ENCODE results near the gene VSIG4.

The VSIG4 gene

GRCh38 chrX:66009231-66009845, 30.5 kb downstream of the VSIG4 start:
- DNase-seq: no peak
- Histone ChIP-seq H3K27me3 (replicated peaks; ENCODE audit: control insufficient read depth, insufficient read depth, low read length, poor library complexity, severe bottlenecking) (no peaks in the 10 kb centered on the region), H3K36me3 (ENCODE audit: control insufficient read depth, insufficient read depth, low read length) (no peaks in the 10 kb centered on the region), H3K4me3 (ENCODE audit: insufficient read depth, low read depth, low read length, poor library complexity, severe bottlenecking) (no peak overlapping the region), H3K4me1 (ENCODE audit: control insufficient read depth, insufficient read depth, low read length, poor library complexity, severe bottlenecking) (peaks cover 33% of the 10 kb centered on the region), H3K27ac (ENCODE audit: insufficient read depth, low read length, poor library complexity, severe bottlenecking) (no peak overlapping the region), H3K9me3 (ENCODE audit: control insufficient read depth, low read length) (no peaks in the 10 kb centered on the region)

GRCh38 chrX:66008328-66008970, 31.4 kb downstream of the VSIG4 start:
- Histone ChIP-seq H3K4me1 (ENCODE audit: control insufficient read depth, insufficient read depth, low read length, poor library complexity, severe bottlenecking) (peaks cover 34% of the 10 kb centered on the region), H3K4me3 (ENCODE audit: insufficient read depth, low read depth, low read length, poor library complexity, severe bottlenecking) (no peak overlapping the region), H3K27ac (ENCODE audit: insufficient read depth, low read length, poor library complexity, severe bottlenecking) (no peak overlapping the region), H3K27me3 (replicated peaks; ENCODE audit: control insufficient read depth, insufficient read depth, low read length, poor library complexity, severe bottlenecking) (no peaks in the 10 kb centered on the region), H3K36me3 (ENCODE audit: control insufficient read depth, insufficient read depth, low read length) (no peaks in the 10 kb centered on the region), H3K9me3 (ENCODE audit: control insufficient read depth, low read length) (no peaks in the 10 kb centered on the region)
- no peak for DNase-seq

GRCh38 chrX:66007851-66008250, 32.0 kb downstream of the VSIG4 start:
- H3K9me3 ChIP-seq (ENCODE audit: control insufficient read depth, low read length): no peaks in the 10 kb centered on the region
- no peak overlapping the region for H3K27ac ChIP-seq (ENCODE audit: insufficient read depth, low read length, poor library complexity, severe bottlenecking)
- H3K36me3 ChIP-seq (ENCODE audit: control insufficient read depth, insufficient read depth, low read length): no peaks in the 10 kb centered on the region
- H3K4me3 ChIP-seq (ENCODE audit: insufficient read depth, low read depth, low read length, poor library complexity, severe bottlenecking): no peak overlapping the region
- peaks cover 32% of the 10 kb centered on the region for H3K4me1 ChIP-seq (ENCODE audit: control insufficient read depth, insufficient read depth, low read length, poor library complexity, severe bottlenecking)
- H3K27me3 ChIP-seq (replicated peaks; ENCODE audit: control insufficient read depth, insufficient read depth, low read length, poor library complexity, severe bottlenecking): no peaks in the 10 kb centered on the region
- DNase-seq: no peak

- no peaks in the 10 kb centered on the region for H3K36me3 ChIP-seq (ENCODE audit: control insufficient read depth, insufficient read depth, low read length)
- H3K27me3 ChIP-seq (replicated peaks; ENCODE audit: control insufficient read depth, insufficient read depth, low read length, poor library complexity, severe bottlenecking): no peaks in the 10 kb centered on the region
- H3K4me1 ChIP-seq (ENCODE audit: control insufficient read depth, insufficient read depth, low read length, poor library complexity, severe bottlenecking): peaks cover 24% of the 10 kb centered on the region
- no peak overlapping the region for H3K27ac ChIP-seq (ENCODE audit: insufficient read depth, low read length, poor library complexity, severe bottlenecking)
- H3K9me3 ChIP-seq (ENCODE audit: control insufficient read depth, low read length): no peaks in the 10 kb centered on the region
- no peak overlapping the region for H3K4me3 ChIP-seq (ENCODE audit: insufficient read depth, low read depth, low read length, poor library complexity, severe bottlenecking)
- no peak for DNase-seq
Observed at GRCh38 chrX:66005830-66006449, 33.9 kb downstream of the VSIG4 start.

GRCh38 chrX:66004928-66005829, 34.7 kb downstream of the VSIG4 start:
- H3K36me3 ChIP-seq (ENCODE audit: control insufficient read depth, insufficient read depth, low read length): no peaks in the 10 kb centered on the region
- no peaks in the 10 kb centered on the region for H3K27me3 ChIP-seq (replicated peaks; ENCODE audit: control insufficient read depth, insufficient read depth, low read length, poor library complexity, severe bottlenecking)
- peaks cover 24% of the 10 kb centered on the region for H3K4me1 ChIP-seq (ENCODE audit: control insufficient read depth, insufficient read depth, low read length, poor library complexity, severe bottlenecking)
- no peak overlapping the region for H3K4me3 ChIP-seq (ENCODE audit: insufficient read depth, low read depth, low read length, poor library complexity, severe bottlenecking)
- no peak overlapping the region for H3K27ac ChIP-seq (ENCODE audit: insufficient read depth, low read length, poor library complexity, severe bottlenecking)
- no peak for DNase-seq
- H3K9me3 ChIP-seq (ENCODE audit: control insufficient read depth, low read length): no peaks in the 10 kb centered on the region

GRCh38 chrX:66002824-66003680, 36.8 kb downstream of the VSIG4 start:
- Histone ChIP-seq H3K27ac (ENCODE audit: insufficient read depth, low read length, poor library complexity, severe bottlenecking) (no peak overlapping the region), H3K9me3 (ENCODE audit: control insufficient read depth, low read length) (no peaks in the 10 kb centered on the region), H3K4me3 (ENCODE audit: insufficient read depth, low read depth, low read length, poor library complexity, severe bottlenecking) (no peak overlapping the region), H3K36me3 (ENCODE audit: control insufficient read depth, insufficient read depth, low read length) (no peaks in the 10 kb centered on the region), H3K4me1 (ENCODE audit: control insufficient read depth, insufficient read depth, low read length, poor library complexity, severe bottlenecking) (peaks cover 24% of the 10 kb centered on the region), H3K27me3 (replicated peaks; ENCODE audit: control insufficient read depth, insufficient read depth, low read length, poor library complexity, severe bottlenecking) (no peaks in the 10 kb centered on the region)
- no peak for DNase-seq

- H3K9me3 ChIP-seq (ENCODE audit: control insufficient read depth, low read length): no peaks in the 10 kb centered on the region
- H3K4me1 ChIP-seq (ENCODE audit: control insufficient read depth, insufficient read depth, low read length, poor library complexity, severe bottlenecking): peaks cover 21% of the 10 kb centered on the region
- no peak overlapping the region for H3K4me3 ChIP-seq (ENCODE audit: insufficient read depth, low read depth, low read length, poor library complexity, severe bottlenecking)
- H3K27me3 ChIP-seq (replicated peaks; ENCODE audit: control insufficient read depth, insufficient read depth, low read length, poor library complexity, severe bottlenecking): no peaks in the 10 kb centered on the region
- H3K27ac ChIP-seq (ENCODE audit: insufficient read depth, low read length, poor library complexity, severe bottlenecking): no peak overlapping the region
- DNase-seq: no peak
- no peaks in the 10 kb centered on the region for H3K36me3 ChIP-seq (ENCODE audit: control insufficient read depth, insufficient read depth, low read length)
Observed at GRCh38 chrX:66001596-66001995, 38.3 kb downstream of the VSIG4 start.

- Histone ChIP-seq H3K36me3 (ENCODE audit: control insufficient read depth, insufficient read depth, low read length) (no peaks in the 10 kb centered on the region), H3K27me3 (replicated peaks; ENCODE audit: control insufficient read depth, insufficient read depth, low read length, poor library complexity, severe bottlenecking) (no peaks in the 10 kb centered on the region), H3K4me1 (ENCODE audit: control insufficient read depth, insufficient read depth, low read length, poor library complexity, severe bottlenecking) (peaks cover 16% of the 10 kb centered on the region), H3K27ac (ENCODE audit: insufficient read depth, low read length, poor library complexity, severe bottlenecking) (no peak overlapping the region), H3K4me3 (ENCODE audit: insufficient read depth, low read depth, low read length, poor library complexity, severe bottlenecking) (no peak overlapping the region), H3K9me3 (ENCODE audit: control insufficient read depth, low read length) (no peaks in the 10 kb centered on the region)
- DNase-seq: no peak
Observed at GRCh38 chrX:66000628-66001272, 39.1 kb downstream of the VSIG4 start.

GRCh38 chrX:66000178-66000577, 39.7 kb downstream of the VSIG4 start:
- Histone ChIP-seq H3K36me3 (ENCODE audit: control insufficient read depth, insufficient read depth, low read length) (no peaks in the 10 kb centered on the region), H3K4me3 (ENCODE audit: insufficient read depth, low read depth, low read length, poor library complexity, severe bottlenecking) (no peak overlapping the region), H3K9me3 (ENCODE audit: control insufficient read depth, low read length) (no peaks in the 10 kb centered on the region), H3K27me3 (replicated peaks; ENCODE audit: control insufficient read depth, insufficient read depth, low read length, poor library complexity, severe bottlenecking) (no peaks in the 10 kb centered on the region), H3K27ac (ENCODE audit: insufficient read depth, low read length, poor library complexity, severe bottlenecking) (no peak overlapping the region), H3K4me1 (ENCODE audit: control insufficient read depth, insufficient read depth, low read length, poor library complexity, severe bottlenecking) (peaks cover 11% of the 10 kb centered on the region)
- no peak for DNase-seq
